HG03108 (cell line): ENCODE data around the gene H2BW1.
"Not testable (repeated sequence)": the region's sequence is repeated elsewhere in the genome, so short reads cannot be mapped to it uniquely, and the experiment has no call there.

Experiments
- ATAC-seq: cut with Tn5 transposase; IDR thresholded peaks from one replicate; pipeline ENCODE4 v1.9.1; 2021; ENCODE audit warnings: moderate library complexity; ENCODE audit not compliant: unreplicated experiment

The H2BW1 gene, protein sequence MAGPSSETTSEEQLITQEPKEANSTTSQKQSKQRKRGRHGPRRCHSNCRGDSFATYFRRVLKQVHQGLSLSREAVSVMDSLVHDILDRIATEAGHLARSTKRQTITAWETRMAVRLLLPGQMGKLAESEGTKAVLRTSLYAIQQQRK

DNA sequence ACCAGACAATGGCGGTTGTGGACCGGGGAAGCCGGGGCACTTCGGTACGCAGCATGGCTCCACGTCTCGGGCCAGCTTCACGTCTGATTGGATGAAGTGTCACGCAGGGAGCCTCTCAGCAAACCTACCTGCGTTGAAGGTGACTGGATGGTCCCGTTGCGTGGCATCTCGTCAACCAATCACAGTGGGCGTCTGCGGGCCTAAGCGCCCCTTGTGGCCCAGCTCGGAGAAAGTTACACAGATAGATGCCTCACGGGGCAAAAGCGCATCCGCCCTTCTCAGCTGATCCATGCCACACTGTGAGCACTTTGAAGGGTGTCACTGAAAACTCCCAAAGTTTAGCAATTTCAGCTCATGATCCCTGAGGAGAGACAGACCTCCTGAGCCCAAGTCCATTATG lies at the start of gene H2BW1:
TSS of gene H2BW1 (minus strand) at position 103 of the 400 bp plus-strand sequence. CDS start 132 bp downstream, outside the sequence.
- no peak for ATAC-seq

DNA sequence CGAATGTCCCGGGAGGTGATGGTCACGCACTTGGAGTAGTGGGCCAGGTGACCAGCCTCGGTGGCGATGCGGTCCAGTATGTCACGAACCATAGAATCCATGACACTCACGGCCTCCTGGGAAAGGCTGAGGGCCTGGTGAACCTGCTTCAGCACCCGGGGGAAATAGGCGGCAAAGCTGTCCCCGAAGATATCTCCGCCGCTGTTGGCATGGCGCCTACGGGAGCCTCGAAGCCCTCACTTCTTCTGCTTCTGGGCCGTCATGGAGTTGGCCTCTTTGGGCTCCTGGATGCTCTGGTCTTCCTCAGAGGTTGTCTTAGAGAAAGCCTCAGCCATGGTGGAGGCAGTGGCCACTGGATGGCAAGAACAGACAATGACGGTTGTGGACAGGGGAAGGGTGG lies 49.1 kb upstream of the H2BW1 start:
- not testable (repeated sequence) for ATAC-seq

DNA sequence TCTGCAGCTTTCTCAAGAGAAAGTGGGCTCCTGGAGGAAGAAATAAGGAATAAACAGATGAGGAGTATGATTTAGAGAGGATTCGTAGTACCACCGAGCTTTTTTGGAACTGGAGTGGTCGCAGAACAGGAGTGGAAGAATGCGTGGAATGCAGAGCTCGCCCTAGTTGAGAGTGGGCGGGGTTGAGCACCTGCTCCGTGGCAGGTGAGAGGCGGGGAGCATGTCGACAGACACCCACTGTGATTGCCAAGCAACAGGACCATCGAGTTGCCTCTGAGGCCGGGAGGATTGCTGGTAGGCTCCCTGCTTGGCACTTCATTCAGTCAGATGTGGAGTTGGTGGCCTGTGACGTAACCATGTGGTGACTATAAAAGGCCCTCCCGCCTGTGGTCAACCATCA lies 41.4 kb upstream of the H2BW1 start:
- not testable (repeated sequence) for ATAC-seq

DNA sequence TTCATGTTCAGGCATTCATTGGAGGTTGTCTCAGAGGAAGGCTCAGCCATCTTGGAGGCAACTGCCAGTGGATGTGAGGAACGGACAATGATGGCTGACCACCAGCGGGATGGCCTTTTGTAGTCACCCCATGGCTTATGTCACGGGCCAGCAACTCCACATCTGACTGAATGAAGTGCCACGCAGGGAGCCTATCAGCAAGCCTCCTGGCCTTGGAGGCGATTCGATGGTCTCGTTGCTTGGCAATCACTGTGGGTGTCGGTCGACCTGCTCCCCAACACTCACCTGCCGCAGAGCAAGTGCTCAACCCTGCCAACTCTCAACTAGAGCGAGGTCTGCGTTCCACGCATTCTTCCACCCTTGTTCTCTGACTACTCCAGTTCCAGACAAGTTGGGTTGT lies 33.7 kb upstream of the H2BW1 start:
- no peak for ATAC-seq

DNA sequence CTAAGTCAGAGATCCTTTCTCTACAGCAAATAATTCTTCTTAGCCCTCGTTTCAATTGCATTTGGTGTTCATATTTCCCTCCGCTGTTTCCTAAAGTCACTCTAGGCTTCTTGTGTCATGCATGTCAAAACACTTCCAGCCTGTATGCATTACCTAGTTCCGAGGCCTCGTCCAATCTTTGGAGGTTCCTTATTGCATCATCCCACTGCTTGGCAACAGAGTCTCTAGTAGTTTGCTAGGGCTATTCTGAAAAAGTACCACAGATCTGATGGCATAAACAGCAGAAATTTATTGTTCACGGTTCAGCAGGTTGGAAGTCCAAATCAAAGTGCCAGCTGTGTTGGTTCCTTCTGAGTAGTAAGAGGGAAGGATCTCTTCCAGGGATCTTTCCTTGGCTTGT lies 32.1 kb upstream of the H2BW1 start:
- no peak for ATAC-seq

DNA sequence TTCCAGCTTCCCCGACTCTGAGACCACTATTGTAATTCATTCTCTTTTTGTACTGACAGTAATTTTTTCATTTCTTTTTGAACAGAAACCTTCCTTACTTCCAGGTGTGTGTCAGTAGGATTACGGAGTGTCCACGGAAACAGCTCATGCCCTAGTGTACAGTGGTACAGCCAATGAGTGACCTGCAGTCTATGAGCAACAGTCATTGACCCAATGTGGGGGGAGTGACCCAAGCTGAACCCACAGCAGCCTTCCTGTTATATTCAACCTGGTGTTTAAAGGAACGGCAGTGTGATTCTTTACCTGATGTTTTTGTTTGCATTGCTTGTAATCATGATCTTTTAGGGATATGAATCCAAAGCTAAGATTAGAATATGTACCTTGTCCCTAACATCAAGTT lies 27.5 kb upstream of the H2BW1 start:
- ATAC-seq = no peak

DNA sequence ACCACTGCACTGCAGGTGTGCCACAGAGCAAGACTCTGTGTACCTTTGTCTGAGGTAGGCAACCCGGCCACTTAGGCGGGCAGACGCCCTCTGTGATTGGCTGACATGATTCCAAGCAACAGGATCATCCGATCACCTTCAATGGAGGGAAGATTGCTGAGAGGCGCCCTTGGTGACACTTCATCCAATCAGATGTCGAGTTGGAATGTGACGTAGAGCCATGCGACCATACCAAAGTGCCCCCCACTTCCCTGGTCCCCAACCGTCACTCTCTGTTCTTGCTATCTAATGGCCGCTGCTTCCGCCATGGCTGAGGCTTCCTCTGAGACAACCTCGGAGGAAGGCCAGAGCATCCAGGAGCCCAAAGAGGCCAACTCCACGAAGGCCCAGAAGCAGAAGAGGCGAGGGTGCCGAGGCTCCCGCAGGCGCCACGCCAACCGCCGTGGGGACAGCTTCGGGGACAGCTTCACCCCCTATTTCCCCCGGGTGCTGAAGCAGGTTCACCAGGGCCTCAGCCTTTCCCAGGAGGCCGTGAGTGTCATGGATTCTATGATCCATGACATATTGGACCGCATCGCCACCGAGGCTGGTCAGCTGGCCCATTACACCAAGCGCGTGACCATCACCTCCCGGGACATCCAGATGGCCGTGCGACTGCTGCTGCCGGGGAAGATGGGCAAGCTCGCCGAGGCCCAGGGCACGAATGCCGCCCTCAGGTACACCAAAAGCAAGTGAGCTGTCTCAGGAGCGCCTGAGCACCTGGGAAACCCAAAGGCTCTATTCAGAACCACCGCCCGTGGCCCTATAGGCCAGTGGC lies 26.4 kb upstream of the H2BW1 start, which contains the start of gene H2BW2:
TSS of gene H2BW2 (plus strand) at position 268 of the 817 bp plus-strand sequence. CDS start at position 307, 39 bp downstream.
- no peak for ATAC-seq

DNA sequence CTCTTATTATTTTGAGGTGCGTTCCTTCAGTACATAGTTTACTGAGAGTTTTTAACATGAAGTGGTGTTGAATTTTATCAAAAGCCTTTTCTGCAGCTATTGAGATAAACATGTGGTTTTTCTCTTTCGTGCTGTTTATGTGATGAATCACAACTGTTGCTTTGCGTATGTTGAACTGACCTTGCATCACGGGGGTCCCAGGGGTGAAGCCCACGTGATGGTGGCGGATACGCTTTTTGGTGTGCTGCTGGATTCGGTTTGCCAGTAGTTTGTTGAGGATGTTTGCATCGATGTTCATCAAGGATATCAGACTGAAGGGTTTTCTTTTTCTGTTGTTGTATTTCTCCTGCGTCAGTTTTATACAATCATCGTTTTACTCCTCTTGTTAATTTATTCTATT lies 4.6 kb upstream of the H2BW1 start:
- no peak for ATAC-seq

DNA sequence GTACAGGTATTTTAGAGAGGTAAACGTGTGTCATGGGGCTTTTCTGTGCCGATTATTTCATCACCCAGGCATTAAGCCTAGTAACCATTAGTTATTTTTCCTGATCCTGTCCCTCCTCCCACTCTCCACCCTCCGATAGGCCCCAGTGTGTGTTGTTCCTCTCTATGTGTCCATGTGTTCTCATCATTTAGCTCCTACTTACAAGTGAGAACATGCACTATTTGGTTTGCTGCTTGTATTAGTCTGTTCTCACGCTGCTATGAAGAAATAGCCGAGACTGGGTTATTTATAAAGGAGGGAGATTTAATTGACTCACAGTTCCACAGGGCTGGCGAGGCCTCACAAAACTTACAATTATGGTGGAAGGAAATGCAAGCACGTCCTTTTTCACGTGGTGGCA lies 2.1 kb upstream of the H2BW1 start:
- not testable (repeated sequence) for ATAC-seq

DNA sequence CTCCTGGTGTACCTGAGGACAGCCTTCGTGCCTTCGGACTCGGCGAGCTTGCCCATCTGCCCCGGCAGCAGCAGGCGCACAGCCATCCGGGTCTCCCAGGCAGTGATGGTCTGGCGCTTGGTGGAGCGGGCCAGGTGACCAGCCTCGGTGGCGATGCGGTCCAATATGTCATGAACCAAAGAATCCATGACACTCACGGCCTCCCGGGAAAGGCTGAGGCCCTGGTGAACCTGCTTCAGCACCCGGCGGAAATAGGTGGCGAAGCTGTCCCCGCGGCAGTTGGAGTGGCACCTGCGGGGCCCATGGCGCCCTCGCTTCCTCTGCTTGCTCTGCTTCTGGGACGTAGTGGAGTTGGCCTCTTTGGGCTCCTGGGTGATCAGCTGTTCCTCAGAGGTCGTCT lies 350 bp downstream of the H2BW1 start:
- no peak for ATAC-seq

DNA sequence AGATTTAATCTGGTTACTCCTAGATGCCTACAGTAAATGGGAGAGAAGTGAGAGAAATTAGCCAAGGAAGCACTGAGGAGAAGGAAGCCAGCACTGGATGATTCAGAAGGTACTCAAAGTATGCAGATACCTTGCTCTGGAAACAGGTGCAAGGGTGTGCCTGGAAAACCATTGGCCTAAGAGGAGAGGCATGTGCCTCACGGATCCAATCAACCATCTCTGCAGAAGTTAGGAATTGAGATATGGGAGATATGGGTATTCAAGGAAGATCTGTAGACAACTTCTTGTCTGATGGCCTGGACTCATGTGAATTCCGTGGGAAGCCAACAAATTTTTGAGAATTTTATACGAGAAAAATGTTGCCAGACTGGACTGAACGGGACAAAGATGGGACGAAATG lies 4.7 kb downstream of the H2BW1 start:
- no peak for ATAC-seq

DNA sequence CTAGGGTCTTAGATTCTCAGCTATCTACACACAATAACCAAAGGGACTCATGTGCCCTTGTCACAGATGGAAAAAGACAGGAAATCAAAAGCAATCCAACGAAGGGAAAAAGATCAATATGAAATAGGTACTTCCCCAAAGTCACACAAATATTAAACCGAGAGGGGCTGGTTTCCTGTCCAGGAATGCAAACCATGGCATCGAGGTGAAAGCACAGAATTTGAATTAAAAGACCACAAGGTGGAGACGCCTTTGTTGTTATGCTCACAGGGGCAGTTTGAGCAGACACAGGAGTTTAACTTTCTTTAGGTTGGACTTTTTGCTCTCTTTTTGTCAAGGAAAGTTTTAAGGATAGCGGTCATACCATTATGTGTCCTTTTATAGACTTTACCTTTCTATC lies 14.3 kb downstream of the H2BW1 start:
- peak; percentile 86 for ATAC-seq

DNA sequence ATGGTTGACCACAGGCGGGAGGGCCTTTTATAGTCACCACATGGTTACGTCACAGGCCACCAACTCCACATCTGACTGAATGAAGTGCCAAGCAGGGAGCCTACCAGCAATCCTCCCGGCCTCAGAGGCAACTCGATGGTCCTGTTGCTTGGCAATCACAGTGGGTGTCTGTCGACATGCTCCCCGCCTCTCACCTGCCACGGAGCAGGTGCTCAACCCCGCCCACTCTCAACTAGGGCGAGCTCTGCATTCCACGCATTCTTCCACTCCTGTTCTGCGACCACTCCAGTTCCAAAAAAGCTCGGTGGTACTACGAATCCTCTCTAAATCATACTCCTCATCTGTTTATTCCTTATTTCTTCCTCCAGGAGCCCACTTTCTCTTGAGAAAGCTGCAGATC lies 30.0 kb downstream of the H2BW1 start:
- ATAC-seq = not testable (repeated sequence)

DNA sequence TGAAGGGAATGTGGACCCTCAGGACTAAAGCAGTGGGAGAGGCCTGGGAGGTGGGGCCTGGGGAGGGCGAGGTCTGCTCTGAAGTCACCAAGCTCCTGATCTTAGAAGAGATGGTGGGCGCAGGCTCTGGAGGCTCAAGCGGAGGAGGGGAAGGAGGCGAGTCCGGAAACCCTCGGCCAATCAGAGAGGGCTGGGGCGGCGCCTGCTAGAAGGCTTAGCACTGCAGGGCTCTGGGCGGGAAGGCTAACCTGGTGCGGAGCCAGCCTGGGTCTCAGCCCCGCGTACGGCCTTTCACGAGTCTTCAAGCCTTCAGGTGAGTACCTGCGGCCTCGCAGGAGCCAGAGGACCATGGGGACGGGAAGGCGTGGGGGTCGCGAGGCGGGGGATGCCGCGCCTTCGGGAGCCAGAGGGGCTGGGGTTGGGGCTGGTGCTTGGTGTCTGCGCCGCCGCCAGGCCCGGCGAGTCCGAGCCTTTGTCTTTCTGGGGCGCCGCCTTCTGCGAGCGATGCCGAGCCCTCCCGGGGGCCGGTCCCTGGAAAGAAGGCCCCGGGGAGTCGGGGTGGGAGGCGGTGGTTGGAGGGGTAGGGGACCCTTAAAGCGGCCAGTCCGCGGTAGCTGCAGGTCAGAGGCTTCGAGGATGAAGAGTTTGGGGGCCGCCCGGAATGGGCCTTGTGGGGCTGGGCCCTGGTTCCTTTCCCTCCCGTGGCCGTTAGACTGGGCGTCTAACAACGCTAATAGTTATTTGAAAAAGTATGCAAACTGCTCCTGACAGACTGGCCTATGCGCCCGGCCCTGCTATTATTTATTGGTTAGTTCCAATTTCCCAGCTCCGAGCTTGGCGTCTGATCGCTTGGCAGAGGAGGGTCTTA lies 50.9 kb downstream of the H2BW1 start, which contains the start of gene TMSB15B:
TSS of gene TMSB15B (plus strand) at position 217 of the 868 bp plus-strand sequence.
- peak; percentile 97 for ATAC-seq
